DND-41 (cell line): Measurements from ENCODE around the gene OR8B8.

Source experiments
- ATAC-seq: fragments of 200-7000 bp; cut with Tn5 transposase; 3 replicates; pipeline ENCODE4 v1.9.1; 2021; ENCODE audit warnings: low read depth; ENCODE audit not compliant: insufficient read depth
- DNase-seq: peaks from one replicate; pipeline ENCODE4 v3.0.0-alpha.2; 2020
- H2AFZ ChIP-seq: 2 replicates; pipeline ENCODE4 v1.6.0; 2012; ENCODE audit warnings: low read depth, low read length
- H3K27ac ChIP-seq: 2 replicates; pipeline ENCODE4 v1.5.1; 2012; ENCODE audit warnings: low read length, inconsistent platforms
- H3K27me3 ChIP-seq: fragments of 200-600 bp; sonication (generic); 2 replicates; pipeline ENCODE4 v1.6.0; 2012; ENCODE audit warnings: low read length, mild to moderate bottlenecking, inconsistent platforms; ENCODE audit not compliant: insufficient read depth, poor library complexity
- H3K36me3 ChIP-seq: 2 replicates; pipeline ENCODE4 v1.5.1; 2012; ENCODE audit warnings: low read length, inconsistent platforms; ENCODE audit not compliant: insufficient read depth
- H3K4me1 ChIP-seq: 2 replicates; pipeline ENCODE4 v1.5.1; 2012; ENCODE audit warnings: mild to moderate bottlenecking, low read length; ENCODE audit not compliant: insufficient read depth
- H3K4me2 ChIP-seq: 2 replicates; pipeline ENCODE4 v1.6.0; 2012; ENCODE audit warnings: mild to moderate bottlenecking, moderate library complexity, low read length, inconsistent platforms; ENCODE audit not compliant: insufficient read depth
- H3K4me3 ChIP-seq, 2 experiments: fragments of 200-600 bp in 1 of 2; shearing (Covaris generic) in 1 of 2; 2 replicates each; pipeline ENCODE4 v1.5.1; 2012 to 2016; ENCODE audit warnings: inconsistent platforms in 2 of 2, low read length in 2 of 2, mild to moderate bottlenecking in 2 of 2, low read depth in 1 of 2, moderate library complexity in 1 of 2
- H3K79me2 ChIP-seq: 2 replicates; pipeline ENCODE4 v1.6.0; 2012; ENCODE audit warnings: low read length, inconsistent platforms; ENCODE audit not compliant: insufficient read depth
- H3K9ac ChIP-seq: 2 replicates; pipeline ENCODE4 v1.6.0; 2012; ENCODE audit warnings: low read depth, mild to moderate bottlenecking, inconsistent platforms, low read length, moderate library complexity
- H3K9me3 ChIP-seq: 2 replicates; pipeline ENCODE4 v1.5.1; 2012; ENCODE audit warnings: low read length, moderate library complexity, mild to moderate bottlenecking, inconsistent platforms; ENCODE audit not compliant: insufficient read depth, severe bottlenecking
- H4K20me1 ChIP-seq: 2 replicates; pipeline ENCODE4 v1.6.0; 2012; ENCODE audit warnings: low read length; ENCODE audit not compliant: insufficient read depth
- EZH2 ChIP-seq: IDR thresholded peaks from 3 replicates; pipeline ENCODE4 v1.6.1; 2012; ENCODE audit warnings: borderline replicate concordance, low read depth, mild to moderate bottlenecking, moderate library complexity, low read length, inconsistent platforms; ENCODE audit not compliant: severe bottlenecking
- TF ChIP-seq, protein P1 (sequence below): IDR thresholded peaks from 2 replicates; pipeline ENCODE4 v1.5.1; 2012; ENCODE audit warnings: borderline replicate concordance, low read length, moderate library complexity, mild to moderate bottlenecking; ENCODE audit not compliant: poor library complexity, severe bottlenecking; ENCODE audit errors: extremely low read depth

Gene OR8B8

GRCh38 chr11:124445646-124446150 lies at the start of gene OR8B8:
Gene OR8B8, minus strand, starts transcription at chr11:124445696. Its CDS starts 4,611 bp downstream, at chr11:124441085.
- H3K36me3 ChIP-seq: no peaks in the 10 kb centered on the region
- no peak within 1 kb of the TSS for H3K27ac ChIP-seq
- no peak within 1 kb of the TSS for H3K9ac ChIP-seq
- no peaks in the 10 kb centered on the region for H4K20me1 ChIP-seq
- H3K9me3 ChIP-seq: no peaks in the 10 kb centered on the region
- H3K4me1 ChIP-seq: no peaks in the 10 kb centered on the region
- TF ChIP-seq, protein P1, sequence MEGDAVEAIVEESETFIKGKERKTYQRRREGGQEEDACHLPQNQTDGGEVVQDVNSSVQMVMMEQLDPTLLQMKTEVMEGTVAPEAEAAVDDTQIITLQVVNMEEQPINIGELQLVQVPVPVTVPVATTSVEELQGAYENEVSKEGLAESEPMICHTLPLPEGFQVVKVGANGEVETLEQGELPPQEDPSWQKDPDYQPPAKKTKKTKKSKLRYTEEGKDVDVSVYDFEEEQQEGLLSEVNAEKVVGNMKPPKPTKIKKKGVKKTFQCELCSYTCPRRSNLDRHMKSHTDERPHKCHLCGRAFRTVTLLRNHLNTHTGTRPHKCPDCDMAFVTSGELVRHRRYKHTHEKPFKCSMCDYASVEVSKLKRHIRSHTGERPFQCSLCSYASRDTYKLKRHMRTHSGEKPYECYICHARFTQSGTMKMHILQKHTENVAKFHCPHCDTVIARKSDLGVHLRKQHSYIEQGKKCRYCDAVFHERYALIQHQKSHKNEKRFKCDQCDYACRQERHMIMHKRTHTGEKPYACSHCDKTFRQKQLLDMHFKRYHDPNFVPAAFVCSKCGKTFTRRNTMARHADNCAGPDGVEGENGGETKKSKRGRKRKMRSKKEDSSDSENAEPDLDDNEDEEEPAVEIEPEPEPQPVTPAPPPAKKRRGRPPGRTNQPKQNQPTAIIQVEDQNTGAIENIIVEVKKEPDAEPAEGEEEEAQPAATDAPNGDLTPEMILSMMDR: no peak
- no peak for TF ChIP-seq EZH2
- H3K4me2 ChIP-seq: no peak within 1 kb of the TSS
- no peak within 1 kb of the TSS for H2AFZ ChIP-seq
- DNase-seq: no peak
- H3K79me2 ChIP-seq: no peaks in the 10 kb centered on the region
- ATAC-seq: no peak
- H3K4me3 ChIP-seq: no peak within 1 kb of the TSS
- peaks cover 6% of the 10 kb centered on the region for H3K27me3 ChIP-seq

GRCh38 chr11:124493016-124493655 lies 47.6 kb upstream of the OR8B8 start:
- ATAC-seq: no peak
- Histone ChIP-seq H3K9ac (no peak overlapping the region), H3K4me3 (no peak overlapping the region), H4K20me1 (no peaks in the 10 kb centered on the region), H3K4me2 (no peak overlapping the region), H3K36me3 (no peaks in the 10 kb centered on the region), H3K9me3 (no peaks in the 10 kb centered on the region), H3K27ac (no peak overlapping the region), H3K4me1 (no peaks in the 10 kb centered on the region), H3K27me3 (no peaks in the 10 kb centered on the region), H2AFZ (no peak overlapping the region), H3K79me2 (no peaks in the 10 kb centered on the region)
- DNase-seq: no peak
- TF ChIP-seq, protein P1: no peak
- no peak for TF ChIP-seq EZH2

DNA sequence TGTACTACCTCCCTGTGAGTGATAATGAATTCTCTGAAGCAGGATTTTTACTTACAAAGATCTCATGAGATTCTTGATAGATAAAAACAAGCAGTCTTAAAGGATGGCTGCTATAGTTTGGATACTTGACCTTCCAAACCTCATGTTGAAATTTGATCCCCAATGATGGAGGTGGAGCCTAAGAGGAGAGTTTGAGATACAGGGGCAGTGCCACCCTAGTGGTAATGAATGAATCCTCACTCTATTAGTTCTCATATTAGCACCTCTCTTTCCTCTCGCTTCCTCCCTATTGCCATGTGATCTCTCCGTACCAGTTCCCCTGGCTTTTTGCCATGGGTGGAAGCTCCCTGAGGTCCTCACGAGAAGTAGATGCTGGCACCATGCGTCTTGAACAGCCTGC lies 37.9 kb upstream of the OR8B8 start:
- Histone ChIP-seq H2AFZ (no peak overlapping the region), H3K27ac (no peak overlapping the region), H3K4me1 (peaks cover 20% of the 10 kb centered on the region), H3K79me2 (no peaks in the 10 kb centered on the region), H3K36me3 (no peaks in the 10 kb centered on the region), H3K4me3 (no peak overlapping the region), H4K20me1 (no peaks in the 10 kb centered on the region), H3K27me3 (peaks cover 3% of the 10 kb centered on the region), H3K4me2 (no peak overlapping the region), H3K9ac (no peak overlapping the region), H3K9me3 (no peaks in the 10 kb centered on the region)
- ATAC-seq (no peak), DNase-seq (no peak)
- no peak for TF ChIP-seq EZH2
- TF ChIP-seq, protein P1: no peak
